H9 (cell line): ENCODE measurements around the gene DCTN1. TPM values are rescaled to one million over a fixed set of nuclear protein-coding genes. Genes with fewer than 3 reads are reported as not detected.

Experiments used
- DNase-seq: peaks from one replicate; pipeline ENCODE4 v3.0.0-alpha.2; 2017
- H2AFZ ChIP-seq: one replicate; pipeline ENCODE4 v1.6.1; 2013; ENCODE audit warnings: mild to moderate bottlenecking, low read length, control low read depth, moderate library complexity
- H2AK5ac ChIP-seq: 2 replicates; pipeline ENCODE4 v1.6.1; 2013; ENCODE audit warnings: low read length, control low read depth, mixed read lengths; ENCODE audit not compliant: insufficient read length
- H2BK120ac ChIP-seq: one replicate; pipeline ENCODE4 v1.6.1; 2013; ENCODE audit warnings: low read depth, mild to moderate bottlenecking, low read length, control low read depth, inconsistent platforms; ENCODE audit not compliant: poor library complexity, severe bottlenecking
- H2BK12ac ChIP-seq: 2 replicates; pipeline ENCODE4 v1.6.1; 2013; ENCODE audit warnings: low read length, control low read depth, mixed read lengths, low read depth; ENCODE audit not compliant: insufficient read length
- H2BK15ac ChIP-seq: 2 replicates; pipeline ENCODE4 v1.6.1; 2013; ENCODE audit warnings: low read depth, low read length, control low read depth
- H2BK20ac ChIP-seq: one replicate; pipeline ENCODE4 v1.6.1; 2013; ENCODE audit warnings: low read depth, mild to moderate bottlenecking, low read length, control low read depth, inconsistent platforms; ENCODE audit not compliant: poor library complexity, severe bottlenecking
- H2BK5ac ChIP-seq: 2 replicates; pipeline ENCODE4 v1.6.1; 2013; ENCODE audit warnings: low read length, control low read depth, mixed read lengths; ENCODE audit not compliant: insufficient read length
- H3K14ac ChIP-seq: 2 replicates; pipeline ENCODE4 v1.6.1; 2013; ENCODE audit warnings: low read length, control low read depth; ENCODE audit not compliant: insufficient read depth
- H3K18ac ChIP-seq: 2 replicates; pipeline ENCODE4 v1.6.1; 2013; ENCODE audit warnings: low read depth, mild to moderate bottlenecking, mixed read lengths, low read length, control low read depth; ENCODE audit not compliant: insufficient read length
- H3K23ac ChIP-seq: 2 replicates; pipeline ENCODE4 v1.6.1; 2013; ENCODE audit warnings: low read length, control low read depth, mixed read lengths, low read depth; ENCODE audit not compliant: insufficient read length
- H3K23me2 ChIP-seq: 2 replicates; pipeline ENCODE4 v1.6.1; 2013; ENCODE audit warnings: low read depth, mild to moderate bottlenecking, mixed read lengths, low read length, control low read depth; ENCODE audit not compliant: insufficient read length, poor library complexity, severe bottlenecking
- H3K27ac ChIP-seq: 2 replicates; pipeline ENCODE4 v1.5.1; 2013; ENCODE audit warnings: low read length, control low read depth, mixed read lengths, low read depth; ENCODE audit not compliant: insufficient read length
- H3K27me3 ChIP-seq: 2 replicates; pipeline ENCODE4 v1.6.1; 2013; ENCODE audit warnings: low read length, control low read depth, inconsistent platforms; ENCODE audit not compliant: insufficient read depth
- H3K4ac ChIP-seq: 2 replicates; pipeline ENCODE4 v1.6.1; 2013; ENCODE audit warnings: low read depth, mild to moderate bottlenecking, control low read depth, inconsistent platforms, low read length, moderate library complexity
- H3K4me1 ChIP-seq: 2 replicates; pipeline ENCODE4 v1.6.1; 2013; ENCODE audit warnings: low read length, control low read depth, inconsistent platforms; ENCODE audit not compliant: insufficient read depth
- H3K4me2 ChIP-seq: 2 replicates; pipeline ENCODE4 v1.6.1; 2013; ENCODE audit warnings: low read length, control low read depth, mixed read lengths; ENCODE audit not compliant: insufficient read length, insufficient read depth
- H3K56ac ChIP-seq: 2 replicates; pipeline ENCODE4 v1.6.1; 2013; ENCODE audit warnings: low read depth, mild to moderate bottlenecking, mixed read lengths, low read length, control low read depth; ENCODE audit not compliant: insufficient read length
- H3K79me1 ChIP-seq: 2 replicates; pipeline ENCODE4 v1.6.1; 2013; ENCODE audit warnings: low read depth, mild to moderate bottlenecking, moderate library complexity, low read length, control low read depth, inconsistent platforms; ENCODE audit not compliant: insufficient read depth, poor library complexity, severe bottlenecking
- H3K79me2 ChIP-seq: 2 replicates; pipeline ENCODE4 v1.6.1; 2013; ENCODE audit warnings: low read length, control low read depth, inconsistent platforms; ENCODE audit not compliant: insufficient read depth
- H3K9ac ChIP-seq: 2 replicates; pipeline ENCODE4 v1.6.1; 2013; ENCODE audit warnings: low read length, control low read depth, mixed read lengths; ENCODE audit not compliant: insufficient read length; ENCODE audit errors: extremely low read depth
- H3K9me3 ChIP-seq: one replicate; pipeline ENCODE4 v1.6.1; 2013; ENCODE audit warnings: low read depth, low read length, inconsistent platforms; ENCODE audit not compliant: control insufficient read depth
- H3T11ph ChIP-seq: one replicate; pipeline ENCODE4 v1.6.1; 2013; ENCODE audit warnings: mild to moderate bottlenecking, low read length, control low read depth, inconsistent platforms
- H4K20me1 ChIP-seq: one replicate; pipeline ENCODE4 v1.6.1; 2013; ENCODE audit not compliant: control insufficient read depth, insufficient read length, insufficient read depth
- H4K5ac ChIP-seq: 2 replicates; pipeline ENCODE4 v1.6.1; 2013; ENCODE audit warnings: low read depth, mild to moderate bottlenecking, mixed read lengths, low read length, control low read depth; ENCODE audit not compliant: insufficient read length
- H4K8ac ChIP-seq: replicated peaks from 2 replicates; pipeline ENCODE4 v1.6.1; 2013; ENCODE audit warnings: low read length, control low read depth, mixed read lengths, low read depth; ENCODE audit not compliant: insufficient read length
- H4K91ac ChIP-seq: 2 replicates; pipeline ENCODE4 v1.6.1; 2013; ENCODE audit warnings: low read depth, mild to moderate bottlenecking, moderate library complexity, mixed read lengths, low read length, control low read depth; ENCODE audit not compliant: insufficient read length
- H3K27ac Mint-ChIP-seq, 3 experiments: 2 replicates in 2 of 3; 3 replicates in 1 of 3; pipeline ENCODE4 v1.8.0; 2020 to 2021; ENCODE audit warnings: mixed read lengths in 3 of 3, mild to moderate bottlenecking in 1 of 3, moderate library complexity in 1 of 3
- H3K27me3 Mint-ChIP-seq: 2 replicates; pipeline ENCODE4 v1.8.0; 2021; ENCODE audit warnings: low read depth, mild to moderate bottlenecking, moderate library complexity, mixed read lengths
- H3K36me3 Mint-ChIP-seq, 3 experiments: 2 replicates in 2 of 3; 3 replicates in 1 of 3; pipeline ENCODE4 v1.8.0; 2020 to 2021; ENCODE audit warnings: low read depth in 3 of 3, mixed read lengths in 3 of 3; ENCODE audit not compliant: insufficient read depth in 1 of 3
- H3K4me1 Mint-ChIP-seq, 2 experiments: 2 replicates each; pipeline ENCODE4 v1.8.0; 2020; ENCODE audit warnings: mixed read lengths in 2 of 2
- H3K4me3 Mint-ChIP-seq, 2 experiments: 2 replicates in 1 of 2; 3 replicates in 1 of 2; pipeline ENCODE4 v1.8.0; 2020 to 2021; ENCODE audit warnings: mild to moderate bottlenecking in 2 of 2, mixed read lengths in 2 of 2, moderate library complexity in 1 of 2
- H3K9me3 Mint-ChIP-seq, 2 experiments: 2 replicates in 1 of 2; 3 replicates in 1 of 2; pipeline ENCODE4 v1.8.0; 2020; ENCODE audit warnings: mild to moderate bottlenecking in 2 of 2, mixed read lengths in 2 of 2, moderate library complexity in 1 of 2
- CTCF ChIP-seq: fragments of 200-600 bp; sonication (generic); conservative IDR thresholded peaks from 3 replicates; pipeline ENCODE4 v1.8.0; 2021; ENCODE audit warnings: antibody characterized with exemption, mild to moderate bottlenecking
- WGBS: extraction: QIAGEN DNeasy Blood & Tissue Kit; methylation state at CpG from one replicate; pipeline ENCODE4 v1.1.7; 2013; ENCODE audit warnings: missing lambda C conversion rate, low lambda C conversion rate, mixed read lengths; ENCODE audit not compliant: insufficient read length; ENCODE audit errors: extremely low coverage; 5-methylcytosine and 5-hydroxymethylcytosine counted together
- total RNA-seq: library from RNA; stranded (reverse); gene quantifications from 2 replicates; pipeline ENCODE4 v1.2.1, GENCODE V29; 2021

The DCTN1 gene
- total RNA-seq, 1 experiment from 2014 or later: 141 TPM

- no peak overlapping the region for H2AFZ ChIP-seq
- peaks cover 4% of the 10 kb centered on the region; the same call in 1 of the 2 replicates for H3K4me1 ChIP-seq
- no peak overlapping the region for H4K8ac ChIP-seq
- H3K27me3 ChIP-seq: no peaks in the 10 kb centered on the region
- no peak overlapping the region for H3K23ac ChIP-seq
- TF ChIP-seq CTCF: no peak
- H3K9me3 ChIP-seq: no peaks in the 10 kb centered on the region
- no peak overlapping the region for H3K14ac ChIP-seq
- peaks cover 1% of the 10 kb centered on the region for H3K27me3 Mint-ChIP-seq
- H2BK12ac ChIP-seq: no peak overlapping the region
- H3K18ac ChIP-seq: no peak overlapping the region
- peaks cover 7% of the 10 kb centered on the region for H3K23me2 ChIP-seq
- no peak for DNase-seq
- no peak overlapping the region for H4K5ac ChIP-seq
- no peaks in the 10 kb centered on the region for H3K9me3 Mint-ChIP-seq
- H2BK120ac ChIP-seq: no peak overlapping the region
- H4K91ac ChIP-seq: no peak overlapping the region
- WGBS: no CpG with 5 or more reads among the region's 1 CpG
- H3K27ac Mint-ChIP-seq: no peak overlapping the region
- no peak overlapping the region for H3K4me2 ChIP-seq
- H2BK5ac ChIP-seq: no peak overlapping the region
- no peak overlapping the region for H3K4ac ChIP-seq
- H3K9ac ChIP-seq: no peak overlapping the region
- no peaks in the 10 kb centered on the region for H3K79me1 ChIP-seq
- H3K36me3 Mint-ChIP-seq: no peaks in the 10 kb centered on the region
- H3K56ac ChIP-seq: no peak overlapping the region
- no peak overlapping the region for H2BK20ac ChIP-seq
- no peak overlapping the region for H2BK15ac ChIP-seq
- H3K4me3 Mint-ChIP-seq: no peak overlapping the region
- no peaks in the 10 kb centered on the region for H4K20me1 ChIP-seq
- no peak overlapping the region for H2AK5ac ChIP-seq
- peaks cover 0 to 6% of the 10 kb centered on the region in 2 experiments; a peak in 3 of 4 replicates for H3K4me1 Mint-ChIP-seq
- peaks cover 15% of the 10 kb centered on the region; the same call in 1 of the 2 replicates for H3K79me2 ChIP-seq
- no peak overlapping the region for H3K27ac ChIP-seq
- no peak overlapping the region for H3T11ph ChIP-seq
These were observed 13.4 kb upstream of the DCTN1 start for GRCh38 chr2:74393525-74393924.
